Aorta (tissue), 5 donors: Measurements from ENCODE around the gene ARMC5. TPM values are rescaled to one million over a fixed set of nuclear protein-coding genes. Genes with fewer than 3 reads are reported as not detected.

Experiments used
- ATAC-seq: fragments of 200-7000 bp; cut with Tn5 transposase; one replicate; pipeline ENCODE4 v1.9.1; 2022; ENCODE audit warnings: moderate library complexity; ENCODE audit not compliant: low FRiP score
- DNase-seq, 2 donors: peaks; one replicate each; pipeline ENCODE4 v3.0.0-alpha.2; 2020
- H3K27ac ChIP-seq, 2 donors: one replicate each; pipeline ENCODE4 v1.5.1; 2013; ENCODE audit warnings: low read length in 2 of 2, mild to moderate bottlenecking in 2 of 2, moderate library complexity in 2 of 2, control low read depth in 1 of 2, inconsistent platforms in 1 of 2, low read depth in 1 of 2
- H3K27me3 ChIP-seq, 2 donors: one replicate each; pipeline ENCODE4 v1.6.1; 2013; ENCODE audit warnings: control low read depth in 1 of 2, low read length in 1 of 2, mild to moderate bottlenecking in 1 of 2, moderate library complexity in 1 of 2; ENCODE audit not compliant: insufficient read depth in 2 of 2, control insufficient read depth in 1 of 2
- H3K36me3 ChIP-seq, 2 donors: one replicate each; pipeline ENCODE4 v1.6.1; 2013; ENCODE audit warnings: control low read depth in 1 of 2, low read length in 1 of 2, mild to moderate bottlenecking in 1 of 2; ENCODE audit not compliant: insufficient read depth in 2 of 2, control insufficient read depth in 1 of 2
- H3K4me1 ChIP-seq, 2 donors: one replicate each; pipeline ENCODE4 v1.6.1; 2013; ENCODE audit warnings: low read length in 2 of 2, control low read depth in 1 of 2, mild to moderate bottlenecking in 1 of 2, moderate library complexity in 1 of 2; ENCODE audit not compliant: insufficient read depth in 2 of 2, control insufficient read depth in 1 of 2
- H3K4me3 ChIP-seq, 2 donors: one replicate each; pipeline ENCODE4 v1.5.1; 2013; ENCODE audit warnings: low read length in 2 of 2, control low read depth in 1 of 2, mild to moderate bottlenecking in 1 of 2
- H3K9me3 ChIP-seq: one replicate; pipeline ENCODE4 v1.6.1; 2013; ENCODE audit warnings: mild to moderate bottlenecking, low read length; ENCODE audit not compliant: control insufficient read depth
- WGBS, 2 donors: extraction: QIAGEN DNeasy Blood & Tissue Kit; methylation state at CpG; one replicate each; pipeline ENCODE4 v1.1.7; 2013; 5-methylcytosine and 5-hydroxymethylcytosine counted together
- intact Hi-C, 2 donors: fragments of 100-400 bp; cut with DNase I; formaldehyde crosslinking; loops; one replicate each; pipeline versions ENCODE4 v1.14.2 to v1.15.0; 2022
- polyA plus RNA-seq, 2 donors: library from polyadenylated mRNA; stranded (reverse); fragments of 200-250 nt; gene quantifications; one replicate each; pipeline ENCODE4 v1.2.3, GENCODE V29; 2013
- total RNA-seq, 2 donors: library from RNA; stranded (reverse); fragmentation: NEBNext Ultra II Directional; extraction: Animal tissue kit (Norgen Biotek cat#: 25700); gene quantifications; one replicate each; pipeline ENCODE4 v1.2.1, GENCODE V29; 2021
- donor health status: healthy with polysubstance abuse.
- donor health status: Bipolar disorder and iron deficiency.
- donor health status: DM: no; HTN: no; CAD: no.
- donor health status: DM: no; HTN: no; CAD: no.
- donor health status: DM: yes; HTN: yes; CAD: no.

The ARMC5 gene
- total and polyA plus RNA-seq, 4 donors: 2.1 to 14.1 (median 8.8) TPM

- Histone ChIP-seq H3K27me3 (no peaks in the 10 kb centered on the region), H3K9me3 (no peaks in the 10 kb centered on the region), H3K4me1 (no peaks in the 10 kb centered on the region), H3K27ac (no peak overlapping the region), H3K4me3 (no peak overlapping the region), H3K36me3 (no peaks in the 10 kb centered on the region)
- intact Hi-C loops: no loop called here
- DNase-seq (no peak), ATAC-seq (no peak)
- 73 to 75% methylated on average over 4 of the region's 4 CpGs for WGBS, 2 donors
Measured at GRCh38 chr16:31505483-31505882, 46.2 kb downstream of the ARMC5 start.

- no peaks in the 10 kb centered on the region for H3K4me1 ChIP-seq
- DNase-seq (no peak), ATAC-seq (peak; percentile 10)
- H3K27me3 ChIP-seq: no peaks in the 10 kb centered on the region
- H3K9me3 ChIP-seq: no peaks in the 10 kb centered on the region
- H3K36me3 ChIP-seq: no peaks in the 10 kb centered on the region
- intact Hi-C loops: no loop called here
- peak overlapping the region; percentile 52 to 83 for H3K4me3 ChIP-seq
- peak overlapping the region; percentile 53 to 66 for H3K27ac ChIP-seq
- WGBS, 2 donors: 0 to 1% methylated on average over 12 of the region's 12 CpGs
Measured at GRCh38 chr16:31507617-31507928, 48.3 kb downstream of the ARMC5 start.

GRCh38 chr16:31507929-31508705 is 48.8 kb downstream of the ARMC5 start, which contains the start of gene RUSF1:
RUSF1 (minus strand) TSS chr16:31508391; CDS start chr16:31508373, 18 bp downstream.
- ATAC-seq (peak; percentile 96), DNase-seq (peak; percentile 96 to 97)
- WGBS, 2 donors: 0% methylated on average over 61 to 65 of the region's 65 CpGs
- Histone ChIP-seq H3K36me3 (no peaks in the 10 kb centered on the region), H3K27ac (peak within 1 kb of the TSS; percentile 66 to 89), H3K27me3 (no peaks in the 10 kb centered on the region), H3K4me1 (no peaks in the 10 kb centered on the region), H3K9me3 (no peaks in the 10 kb centered on the region), H3K4me3 (peak within 1 kb of the TSS; percentile 54 to 83)
- intact Hi-C loops: no loop called here

GRCh38 chr16:31508706-31509195 is 49.5 kb downstream of the ARMC5 start:
- WGBS, 2 donors: 9 to 11% methylated on average over 6 of the region's 6 CpGs
- intact Hi-C loops: no loop called here
- Histone ChIP-seq H3K9me3 (no peaks in the 10 kb centered on the region), H3K27me3 (no peaks in the 10 kb centered on the region), H3K4me3 (peak overlapping the region; percentile 54 to 83), H3K27ac (peak overlapping the region; percentile 49 to 89), H3K4me1 (no peaks in the 10 kb centered on the region), H3K36me3 (no peaks in the 10 kb centered on the region)
- ATAC-seq (no peak), DNase-seq (no peak)

GRCh38 chr16:31513126-31513525 is 53.8 kb downstream of the ARMC5 start:
- DNase-seq (no peak), ATAC-seq (no peak)
- no peaks in the 10 kb centered on the region for H3K4me1 ChIP-seq
- H3K27ac ChIP-seq: no peak overlapping the region
- no peaks in the 10 kb centered on the region for H3K36me3 ChIP-seq
- intact Hi-C loops: no loop called here
- WGBS, 2 donors: 70 to 78% methylated on average over 6 of the region's 6 CpGs
- H3K4me3 ChIP-seq: no peak overlapping the region
- no peaks in the 10 kb centered on the region for H3K27me3 ChIP-seq
- no peaks in the 10 kb centered on the region for H3K9me3 ChIP-seq

GRCh38 chr16:31513884-31514283 is 54.6 kb downstream of the ARMC5 start:
- H3K27ac ChIP-seq: no peak overlapping the region
- intact Hi-C loops: no loop called here
- no peak for DNase-seq

More at GRCh38 chr16:31513884-31514283, 54.6 kb downstream of the ARMC5 start:
- no peaks in the 10 kb centered on the region for H3K9me3 ChIP-seq
- no peaks in the 10 kb centered on the region for H3K27me3 ChIP-seq
- H3K36me3 ChIP-seq: no peaks in the 10 kb centered on the region
- no peak for ATAC-seq
- H3K4me3 ChIP-seq: no peak overlapping the region
- H3K4me1 ChIP-seq: no peaks in the 10 kb centered on the region

Other genes starting within 250 kb of the ARMC5 start
- under 1 TPM in 1 of 2 donors, not detected in 1; 0.24 TPM for gene TRIM72, start 245.4 kb upstream of the ARMC5 start, total RNA-seq
- under 1 TPM in 1 of 2 donors, not detected in 1; 0.05 TPM for gene TRIM72, start 245.4 kb upstream of the ARMC5 start, polyA plus RNA-seq
- gene PYDC1, start 242.4 kb upstream of the ARMC5 start, total RNA-seq: not detected
- not detected for gene PYDC1, start 242.4 kb upstream of the ARMC5 start, polyA plus RNA-seq
- 10 to 100 TPM; 15.7 to 40.1 TPM for gene ITGAM, start 199.5 kb upstream of the ARMC5 start, total RNA-seq
- gene ITGAM, start 199.5 kb upstream of the ARMC5 start, polyA plus RNA-seq: 1 to 10 TPM in 1 of 2 donors, under 1 TPM in 1; 0.74 to 6.9 TPM
- 10 to 100 TPM; 25.0 to 27.0 TPM for gene ITGAX, start 104.3 kb upstream of the ARMC5 start, total RNA-seq
- gene ITGAX, start 104.3 kb upstream of the ARMC5 start, polyA plus RNA-seq: 1 to 10 TPM in 1 of 2 donors, under 1 TPM in 1; 0.79 to 5.1 TPM
- gene ITGAD, start 66.2 kb upstream of the ARMC5 start, total RNA-seq: under 1 TPM; 0.45 to 0.54 TPM
- under 1 TPM in 1 of 2 donors, not detected in 1; 0.63 TPM for gene ITGAD, start 66.2 kb upstream of the ARMC5 start, polyA plus RNA-seq
- gene COX6A2, start 31.1 kb upstream of the ARMC5 start, total RNA-seq: 1 to 10 TPM in 1 of 2 donors, not detected in 1; 3.0 TPM
- 10 to 100 TPM in 1 of 2 donors, not detected in 1; 10.6 TPM for gene COX6A2, start 31.1 kb upstream of the ARMC5 start, polyA plus RNA-seq
- gene ZNF843, start 16.7 kb upstream of the ARMC5 start, total RNA-seq: 1 to 10 TPM in 1 of 2 donors, under 1 TPM in 1; 0.68 to 1.9 TPM
- 1 to 10 TPM in 1 of 2 donors, under 1 TPM in 1; 0.50 to 1.0 TPM for gene ZNF843, start 16.7 kb upstream of the ARMC5 start, polyA plus RNA-seq
- gene TGFB1I1, start 12.7 kb downstream of the ARMC5 start, total RNA-seq: 100 to 1,000 TPM; 166 to 240 TPM
- 100 to 1,000 TPM; 124 to 232 TPM for gene TGFB1I1, start 12.7 kb downstream of the ARMC5 start, polyA plus RNA-seq
- under 1 TPM; 0.24 to 0.65 TPM for gene SLC5A2, start 23.6 kb downstream of the ARMC5 start, total RNA-seq
- 1 to 10 TPM in 1 of 2 donors, not detected in 1; 2.3 TPM for gene SLC5A2, start 23.6 kb downstream of the ARMC5 start, polyA plus RNA-seq
- 10 to 100 TPM; 50.6 to 62.4 TPM for gene RUSF1, start 48.9 kb downstream of the ARMC5 start, total RNA-seq
- gene RUSF1, start 48.9 kb downstream of the ARMC5 start, polyA plus RNA-seq: 10 to 100 TPM; 15.3 to 71.7 TPM
- 1 to 10 TPM in 1 of 2 donors, not detected in 1; 4.7 TPM for gene AHSP, start 68.4 kb downstream of the ARMC5 start, total RNA-seq
- gene AHSP, start 68.4 kb downstream of the ARMC5 start, polyA plus RNA-seq: not detected